Stimulated activated CD4-positive, alpha-beta T cell treated with anti-CD3 and anti-CD28 coated beads, Interleukin-2, amount 100 ng/mL, for 48 hours (primary cell): ENCODE results near the gene OR5K4.
A peak's percentile ranks its signal among the peaks of the same experiment; 100 is the strongest.

ENCODE experiments used
- DNase-seq, 2 donors: peaks; one replicate each; pipeline ENCODE4 v3.0.0-alpha.2; 2020

Gene OR5K4, protein sequence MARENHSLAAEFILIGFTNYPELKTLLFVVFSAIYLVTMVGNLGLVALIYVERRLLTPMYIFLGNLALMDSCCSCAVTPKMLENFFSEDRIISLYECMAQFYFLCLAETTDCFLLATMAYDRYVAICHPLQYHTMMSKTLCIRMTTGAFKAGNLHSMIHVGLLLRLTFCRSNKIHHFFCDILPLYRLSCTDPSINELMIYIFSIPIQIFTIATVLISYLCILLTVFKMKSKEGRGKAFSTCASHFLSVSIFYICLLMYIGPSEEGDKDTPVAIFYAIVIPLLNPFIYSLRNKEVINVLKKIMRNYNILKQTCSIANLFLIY

GRCh38 chr3:98353554-98353953 is at the start of gene OR5K4:
Gene OR5K4 (plus strand): TSS chr3:98353854. CDS start chr3:98353854, 0 bp downstream.
- no peak for DNase-seq

DNA sequence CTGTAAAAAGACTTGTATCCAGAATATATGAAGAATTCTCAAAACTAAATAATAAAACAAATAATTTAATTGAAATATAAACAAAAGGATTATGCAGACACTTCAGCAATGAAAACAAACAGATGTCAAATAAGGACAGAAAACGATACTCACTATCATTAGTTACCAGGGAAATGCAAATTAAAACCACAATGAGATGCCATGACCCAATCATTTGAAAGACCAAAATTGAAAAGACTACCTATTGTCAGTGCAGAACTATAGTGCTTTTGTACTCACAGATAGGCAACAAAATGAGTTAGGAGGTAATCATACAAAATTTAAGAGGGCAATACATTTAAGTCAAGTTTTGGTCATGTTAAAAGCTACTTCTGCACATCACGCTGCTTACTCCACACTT is 31.6 kb upstream of the OR5K4 start:
- DNase-seq: no peak

DNA sequence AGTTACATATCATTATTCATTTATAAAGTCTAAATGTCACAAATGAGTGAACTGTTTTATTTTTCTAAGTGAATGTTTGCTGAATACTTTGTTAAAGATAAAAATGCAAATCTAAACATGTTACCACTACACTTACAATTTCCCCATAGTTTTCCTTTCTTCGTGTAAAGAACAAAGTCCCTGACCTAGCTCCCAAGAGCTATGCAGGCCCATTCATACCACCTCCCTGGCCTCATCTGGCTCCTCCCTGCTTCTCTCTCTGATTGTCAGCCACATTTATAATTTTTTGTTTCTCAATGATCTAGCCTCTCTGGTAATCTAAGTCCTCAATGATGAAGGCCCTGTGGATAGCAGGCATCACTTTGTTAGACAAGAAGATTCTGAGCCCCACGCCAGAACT is 31.0 kb upstream of the OR5K4 start:
- no peak for DNase-seq

DNA sequence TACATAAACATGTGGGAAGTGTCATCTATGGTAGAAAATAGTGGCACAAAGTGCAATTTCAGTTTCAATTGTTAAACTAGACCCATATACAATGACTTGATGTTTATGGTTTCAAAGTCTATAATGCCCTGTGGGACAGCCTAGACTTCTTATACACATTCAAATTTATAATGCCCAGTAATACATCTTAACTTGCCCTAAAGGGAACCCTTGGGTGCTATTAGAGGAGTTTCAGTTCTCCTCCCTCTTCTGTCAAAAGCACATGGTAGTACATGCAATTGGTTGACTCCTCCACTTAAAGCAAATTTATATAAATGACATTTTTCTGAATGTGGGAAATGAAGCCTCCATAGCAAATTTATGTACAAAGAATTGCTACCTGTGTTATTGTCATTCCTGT is 30.2 kb upstream of the OR5K4 start:
- no peak for DNase-seq

DNA sequence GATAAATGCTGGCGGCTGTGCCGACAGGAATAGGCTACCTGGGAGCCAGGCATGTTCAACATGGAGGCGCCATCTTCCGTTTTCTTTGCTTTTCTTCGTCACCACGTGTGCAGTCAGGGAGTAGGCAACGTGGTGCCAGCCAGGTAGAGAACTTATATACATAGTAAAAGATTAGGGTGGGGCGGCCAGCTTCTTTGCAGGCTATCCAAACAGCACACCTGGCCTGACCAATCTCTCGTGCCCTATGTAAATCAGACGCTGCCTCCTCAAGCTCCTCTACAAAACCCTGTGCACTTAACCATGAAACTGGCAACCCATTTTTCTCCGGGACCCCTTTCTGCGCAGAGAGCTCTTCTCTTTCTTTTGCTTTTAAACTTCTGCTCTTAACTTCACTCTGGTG is 28.6 kb upstream of the OR5K4 start:
- DNase-seq: no peak

GRCh38 chr3:98326105-98326893 is 27.4 kb upstream of the OR5K4 start:
- no peak for DNase-seq

DNA sequence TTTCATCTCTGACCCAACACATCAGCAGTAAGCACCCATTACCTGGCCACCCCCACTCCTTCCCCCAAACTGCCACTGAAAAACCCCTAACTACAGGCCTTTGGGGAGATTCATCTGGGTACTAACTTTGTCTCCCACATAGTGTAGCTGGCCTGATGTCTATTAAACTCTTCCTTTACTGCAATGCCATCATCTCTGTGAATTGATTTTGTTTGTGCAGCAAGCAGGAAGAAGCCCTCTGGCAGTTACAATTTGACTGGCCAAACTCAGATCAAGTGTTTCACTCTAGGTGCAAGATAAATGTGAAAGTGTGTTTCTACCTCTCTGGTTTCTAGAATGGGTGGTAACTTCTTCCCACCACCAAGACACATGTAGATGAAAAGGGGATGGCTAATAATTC is 26.7 kb upstream of the OR5K4 start:
- no peak for DNase-seq

DNA sequence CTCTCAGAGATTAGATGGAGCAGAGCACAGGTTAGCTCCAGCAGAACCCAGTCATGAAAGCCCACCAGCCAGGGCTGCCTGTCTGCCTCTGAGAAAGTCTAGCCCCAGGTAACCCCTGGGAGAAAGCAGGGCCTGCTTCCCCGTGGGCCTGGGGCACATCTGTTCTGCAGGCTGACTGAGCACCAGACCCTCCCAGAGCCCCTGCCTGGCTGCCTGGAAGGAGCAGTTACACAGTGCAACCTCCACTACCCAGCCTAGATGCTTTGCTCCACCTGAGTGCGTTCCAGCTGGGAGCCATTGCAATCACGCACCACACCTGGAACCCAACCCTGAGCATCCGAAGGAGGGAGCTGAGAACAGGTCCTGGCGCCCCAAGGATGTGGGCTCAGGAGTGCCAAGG is 24.7 kb upstream of the OR5K4 start:
- DNase-seq: no peak

DNA sequence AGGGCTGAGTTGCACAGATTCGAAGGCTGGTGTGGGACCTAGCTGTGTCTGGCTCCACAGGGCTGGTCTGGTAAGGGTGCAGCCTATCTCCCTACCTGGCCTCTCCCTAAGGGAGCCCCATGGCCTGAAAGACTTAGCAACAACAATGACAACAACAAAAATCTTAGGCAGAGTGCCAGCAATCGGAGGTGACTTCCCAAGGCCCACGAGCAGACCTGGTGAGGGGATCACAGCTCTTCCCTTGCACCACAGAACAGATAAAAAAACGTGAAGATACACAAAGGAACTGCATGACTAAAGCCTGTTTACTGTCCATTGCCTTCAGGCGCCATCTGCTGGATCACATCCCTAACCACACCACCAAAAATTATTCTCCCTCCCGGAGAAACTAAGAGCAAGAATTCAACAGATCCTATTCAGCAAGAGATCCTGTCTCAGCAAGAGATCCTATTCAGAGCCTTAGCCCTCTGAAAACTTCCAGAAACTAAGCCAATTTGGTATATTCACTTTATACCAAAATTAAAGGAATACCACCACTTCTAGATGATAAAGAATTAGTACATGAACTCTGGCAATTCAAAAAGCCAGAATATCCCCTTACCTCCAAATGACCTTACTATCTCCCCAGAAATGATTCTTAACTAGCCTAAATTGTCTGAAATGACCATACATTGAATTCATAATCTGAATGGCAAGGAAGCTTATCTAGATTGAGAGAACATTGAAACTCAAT is 24.1 kb upstream of the OR5K4 start:
- peak; percentile 15 to 26 for DNase-seq

- DNase-seq: no peak
These were observed 22.3 kb upstream of the OR5K4 start for GRCh38 chr3:98331329-98331728.

DNA sequence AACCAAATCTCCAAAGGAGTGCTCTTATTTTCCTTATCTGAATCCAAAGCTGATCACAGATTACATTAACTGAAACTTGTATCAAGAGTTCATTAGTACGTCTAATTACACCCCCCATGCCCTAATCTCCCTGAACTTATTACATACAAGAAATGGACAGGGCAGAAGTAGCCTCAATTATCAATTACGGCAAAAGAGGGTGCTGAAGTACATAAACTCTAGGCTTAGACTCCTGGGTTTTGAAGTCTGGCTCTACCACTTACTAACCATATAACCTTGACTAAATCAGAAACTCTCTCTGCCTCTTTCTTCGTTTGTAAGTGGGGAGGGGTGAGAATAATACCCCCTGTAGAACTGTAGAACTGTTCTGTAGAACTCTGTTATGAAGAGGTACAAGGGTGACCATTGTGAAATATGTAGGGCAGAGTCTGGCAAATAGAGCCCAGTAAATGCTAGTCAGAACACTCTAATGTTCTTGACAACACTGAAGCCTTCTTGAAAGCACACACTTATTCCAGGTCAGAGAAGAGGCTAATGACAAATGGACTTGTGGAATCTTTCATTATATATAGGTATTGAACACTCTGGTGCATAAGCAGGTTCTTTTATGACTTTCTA is 19.6 kb upstream of the OR5K4 start:
- DNase-seq: no peak

- no peak for DNase-seq
These were observed 14.6 kb upstream of the OR5K4 start for GRCh38 chr3:98339031-98339430.

DNA sequence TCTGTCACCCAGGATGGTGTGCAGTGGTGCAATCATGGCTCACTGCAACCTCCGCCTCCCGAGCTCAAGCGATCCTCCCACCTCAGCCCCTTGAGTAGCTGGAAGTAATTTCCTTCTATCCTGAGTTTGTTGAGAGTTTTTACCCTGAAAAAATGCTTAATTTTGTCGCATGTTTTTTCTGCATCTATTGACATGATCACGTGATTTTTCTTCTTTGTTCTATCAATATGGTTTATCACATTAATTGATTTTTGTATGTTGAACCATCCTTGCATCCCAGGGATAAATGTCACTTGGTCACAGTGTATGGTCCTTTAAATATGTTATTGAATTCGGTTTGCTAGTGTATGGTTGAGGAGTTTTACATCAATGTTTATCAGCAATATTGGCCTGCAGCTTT is 11.9 kb upstream of the OR5K4 start:
- no peak for DNase-seq

- DNase-seq: peak; percentile 24 to 51
These were observed 9.8 kb upstream of the OR5K4 start for GRCh38 chr3:98343647-98344507.

DNA sequence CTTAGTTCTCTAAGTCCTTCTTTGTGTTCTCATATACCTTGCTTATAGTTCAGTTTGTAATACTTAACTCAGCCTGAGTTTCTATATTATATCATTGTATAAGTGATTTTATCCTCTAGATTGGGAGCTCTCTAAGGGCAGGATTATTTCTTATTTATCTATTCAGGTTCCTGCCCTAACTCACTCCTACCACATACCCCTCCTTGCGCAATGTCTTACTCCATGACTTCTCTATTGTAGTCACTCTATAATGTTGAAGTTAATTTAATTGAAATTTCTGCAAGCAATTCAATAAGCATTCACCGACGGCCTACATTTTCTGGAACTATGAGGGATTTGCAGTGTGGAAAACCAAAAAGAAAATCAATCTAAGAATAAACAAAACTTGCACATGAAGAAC is 3.6 kb upstream of the OR5K4 start:
- DNase-seq: no peak

GRCh38 chr3:98359250-98359649 is 5.6 kb downstream of the OR5K4 start:
- DNase-seq: no peak

GRCh38 chr3:98359993-98360675 is 6.5 kb downstream of the OR5K4 start:
- DNase-seq: peak in 1 of 2 donors; percentile 7

DNA sequence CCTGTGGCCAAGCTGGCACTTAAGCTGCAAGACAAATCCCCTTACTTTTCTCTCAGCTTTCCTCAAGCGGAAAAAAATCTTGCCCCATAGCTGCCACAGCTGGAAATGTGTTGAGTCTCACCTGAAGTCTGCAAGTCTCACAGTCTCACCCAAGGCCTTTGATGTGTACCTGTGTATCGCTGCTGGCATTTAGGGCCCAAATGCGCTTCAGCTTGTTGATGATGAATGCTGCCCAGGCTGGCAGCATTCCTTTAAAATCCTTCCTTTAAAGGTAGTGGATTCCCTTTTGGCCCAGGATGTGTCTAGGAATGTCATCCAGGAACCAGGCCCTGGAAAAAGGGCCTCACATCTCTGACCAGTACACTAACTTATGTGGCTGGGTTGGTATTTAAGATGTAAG is 7.0 kb downstream of the OR5K4 start:
- DNase-seq: no peak

GRCh38 chr3:98361289-98361688 is 7.6 kb downstream of the OR5K4 start:
- no peak for DNase-seq

DNA sequence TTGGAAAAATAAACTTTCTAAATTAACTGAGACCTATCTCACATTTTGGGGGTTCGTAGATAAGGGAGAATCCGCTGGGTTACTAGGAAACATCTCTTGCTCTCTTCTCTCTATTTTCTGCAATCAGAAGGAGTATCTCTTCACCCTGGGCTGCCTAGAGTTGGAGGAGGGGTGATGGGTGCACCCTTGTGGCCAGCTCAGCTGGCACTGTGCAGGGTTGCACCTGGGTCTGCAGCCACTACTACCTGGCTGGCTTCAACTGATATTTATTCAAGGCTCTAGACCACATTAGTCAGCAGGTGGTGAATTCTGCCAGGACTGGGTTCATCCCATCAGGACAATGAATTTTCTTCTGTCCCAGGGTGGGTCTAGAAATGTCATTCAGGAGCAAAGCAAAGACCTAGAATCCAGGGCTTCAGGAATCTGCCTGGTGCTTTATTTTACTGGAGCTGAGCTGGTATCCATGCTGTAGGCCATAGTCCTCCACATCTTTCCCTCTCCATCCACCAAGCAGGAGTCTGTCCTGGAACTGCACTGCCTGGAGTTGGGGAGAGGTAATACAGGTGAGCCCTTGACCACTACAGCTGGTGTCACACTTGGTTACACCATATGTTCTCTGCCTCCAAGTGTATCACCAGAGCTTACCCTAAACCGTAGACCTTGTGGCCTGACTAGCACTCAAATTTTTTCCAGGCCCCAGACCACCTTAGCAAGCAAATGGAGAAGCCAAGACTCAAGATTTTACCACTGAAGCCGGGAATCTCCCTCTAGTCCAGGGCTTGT is 14.0 kb downstream of the OR5K4 start:
- no peak for DNase-seq

GRCh38 chr3:98371186-98371585 is 17.5 kb downstream of the OR5K4 start:
- DNase-seq: no peak
